GM21529 (cell line): ENCODE data around the gene TEDC1.

Experiments
- ATAC-seq: cut with Tn5 transposase; IDR thresholded peaks from one replicate; pipeline ENCODE4 v1.9.1; 2021; ENCODE audit not compliant: unreplicated experiment

The TEDC1 gene

GRCh38 chr14:105490572-105491365 lies at the start of gene TEDC1:
Gene TEDC1 (plus strand): TSS chr14:105491246. CDS start chr14:105491376, 130 bp downstream.
- ATAC-seq: peak; percentile 68

GRCh38 chr14:105442125-105442524 lies 48.9 kb upstream of the TEDC1 start:
- ATAC-seq: no peak

- no peak for ATAC-seq
Measured at GRCh38 chr14:105442834-105443233, 48.2 kb upstream of the TEDC1 start.

GRCh38 chr14:105444859-105445258 lies 46.2 kb upstream of the TEDC1 start:
- ATAC-seq: no peak

- no peak for ATAC-seq
Measured at GRCh38 chr14:105445290-105445689, 45.8 kb upstream of the TEDC1 start.

GRCh38 chr14:105445901-105446845 lies 44.9 kb upstream of the TEDC1 start:
- no peak for ATAC-seq

GRCh38 chr14:105446971-105447370 lies 44.1 kb upstream of the TEDC1 start:
- no peak for ATAC-seq

GRCh38 chr14:105447651-105448640 lies 43.1 kb upstream of the TEDC1 start:
- no peak for ATAC-seq

- ATAC-seq: peak; percentile 58
Measured at GRCh38 chr14:105448706-105449111, 42.3 kb upstream of the TEDC1 start.

- ATAC-seq: no peak
Measured at GRCh38 chr14:105449276-105450122, 41.5 kb upstream of the TEDC1 start.

GRCh38 chr14:105450123-105450505 lies 40.9 kb upstream of the TEDC1 start:
- ATAC-seq: no peak

- no peak for ATAC-seq
Measured at GRCh38 chr14:105450864-105451720, 40.0 kb upstream of the TEDC1 start.

- no peak for ATAC-seq
Measured at GRCh38 chr14:105452963-105453362, 38.1 kb upstream of the TEDC1 start.

- no peak for ATAC-seq
Measured at GRCh38 chr14:105453847-105454246, 37.2 kb upstream of the TEDC1 start.

- ATAC-seq: no peak
Measured at GRCh38 chr14:105455086-105455640, 35.9 kb upstream of the TEDC1 start.

- ATAC-seq: no peak
Measured at GRCh38 chr14:105455766-105456660, 35.0 kb upstream of the TEDC1 start.
